ENCODE results near the gene P2RY6.

DNA sequence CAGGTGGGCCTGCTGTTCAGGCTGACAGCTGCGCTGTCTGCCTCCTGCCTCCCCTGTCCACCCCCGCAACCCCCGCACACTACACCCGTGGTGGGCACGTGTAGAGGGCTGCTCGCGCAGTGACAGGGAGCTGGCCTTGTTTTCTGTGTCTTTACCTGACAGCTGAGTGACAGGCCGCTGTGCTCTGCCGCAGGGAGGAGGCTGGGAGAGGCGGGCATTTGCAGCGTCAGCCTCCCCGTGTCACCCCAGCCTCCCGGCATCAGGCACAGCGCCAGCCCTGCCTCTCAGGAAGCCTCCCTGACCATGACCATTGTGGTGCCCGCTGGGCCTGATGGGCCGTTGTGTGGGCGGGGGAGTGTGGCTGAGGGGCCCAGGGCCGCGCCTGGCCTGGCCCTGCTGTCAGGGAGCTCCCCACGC lies 72.1 kb downstream of the P2RY6 start:
- TF ChIP-seq L3MBTL2 (conservative IDR thresholded peaks at IDR 0.05) (no peak), FOXM1 (IDR thresholded peaks at IDR 0.05; ENCODE audit: borderline replicate concordance) (no peak), BHLHE40 (IDR thresholded peaks at IDR 0.05; ENCODE audit: borderline replicate concordance) (no peak), ZNF384 (IDR thresholded peaks at IDR 0.05) (no peak), SP1 (IDR thresholded peaks at IDR 0.05) (no peak), TARDBP (IDR thresholded peaks at IDR 0.05) (no peak), ARNT (IDR thresholded peaks at IDR 0.05) (no peak), ELF4 (IDR thresholded peaks at IDR 0.05) (no peak), NFRKB (IDR thresholded peaks at IDR 0.05) (no peak)

Data from HEK293T (cell line).